Caco-2 (cell line): ENCODE results near the gene PRDM13. TPM values are rescaled to one million over a fixed set of nuclear protein-coding genes. Genes with fewer than 3 reads are reported as not detected.
"Not testable (repeated sequence)": the region's sequence is repeated elsewhere in the genome, so short reads cannot be mapped to it uniquely, and the experiment has no call there.

Experiments used
- BruUV-seq: library from RNA; stranded (reverse); fragments of 400-500 nt; replicated peaks from 2 replicates; lab custom pipeline; 2021; lab: Mats Ljungman, UMichigan
- CTCF ChIA-PET: fragments of 300-600 bp; sonication (Branson Sonifier 250); formaldehyde crosslinking; loops from one replicate; lab custom pipeline; 2022; ENCODE audit warnings: antibody characterized with exemption; lab: Charles Lee
- POLR2A ChIA-PET: fragments of 300-600 bp; sonication (Branson Sonifier 250); formaldehyde crosslinking; loops from one replicate; lab custom pipeline; 2022; ENCODE audit warnings: antibody characterized with exemption; lab: Charles Lee
- DNase-seq, 2 experiments: peaks; one replicate each; pipeline versions ENCODE4 v3.0.0 to v3.0.0-alpha.2; 2020 to 2022
- H3K27me3 ChIP-seq: replicated peaks from 2 replicates; pipeline ENCODE4 v1.6.0; 2011; ENCODE audit warnings: low read length; ENCODE audit not compliant: control insufficient read depth, insufficient read depth
- H3K36me3 ChIP-seq: 2 replicates; pipeline ENCODE4 v1.5.1; 2011; ENCODE audit warnings: low read length; ENCODE audit not compliant: control insufficient read depth, insufficient read depth
- H3K4me1 ChIP-seq: fragments of 250-450 bp; sonication (Bioruptor Pico); 2 replicates; pipeline ENCODE4 v1.5.1; 2020; ENCODE audit warnings: mild to moderate bottlenecking
- H3K4me3 ChIP-seq: 2 replicates; pipeline ENCODE4 v1.5.1; 2011; ENCODE audit warnings: low read depth, mild to moderate bottlenecking, control low read depth, low read length
- H3K9me3 ChIP-seq: fragments of 250-450 bp; sonication (Bioruptor Pico); 2 replicates; pipeline ENCODE4 v1.5.1; 2020; ENCODE audit warnings: mild to moderate bottlenecking, moderate library complexity
- H3K27ac Mint-ChIP-seq: one replicate; pipeline ENCODE4 v1.8.0; 2022; ENCODE audit warnings: mixed read lengths; ENCODE audit not compliant: unreplicated experiment
- H3K27me3 Mint-ChIP-seq: one replicate; pipeline ENCODE4 v1.8.0; 2022; ENCODE audit warnings: mixed read lengths; ENCODE audit not compliant: insufficient read depth, unreplicated experiment
- H3K36me3 Mint-ChIP-seq: one replicate; pipeline ENCODE4 v1.8.0; 2022; ENCODE audit warnings: mild to moderate bottlenecking, mixed read lengths; ENCODE audit not compliant: insufficient read depth, unreplicated experiment
- H3K4me1 Mint-ChIP-seq: one replicate; pipeline ENCODE4 v1.8.0; 2022; ENCODE audit warnings: low read depth, mixed read lengths; ENCODE audit not compliant: unreplicated experiment
- H3K4me3 Mint-ChIP-seq: one replicate; pipeline ENCODE4 v1.8.0; 2022; ENCODE audit warnings: mild to moderate bottlenecking, moderate library complexity, mixed read lengths; ENCODE audit not compliant: unreplicated experiment
- H3K9me3 Mint-ChIP-seq: one replicate; pipeline ENCODE4 v1.8.0; 2022; ENCODE audit warnings: mixed read lengths; ENCODE audit not compliant: unreplicated experiment
- intact Hi-C: fragments of 100-400 bp; cut with micrococcal nuclease; formaldehyde crosslinking; loops from one replicate; pipeline ENCODE4 v1.10.0; 2022; ENCODE audit not compliant: unreplicated experiment
- total RNA-seq: library from RNA; stranded (reverse); gene quantifications from 2 replicates; pipeline ENCODE4 v1.2.3, GENCODE V29; 2022
- TF ChIP-seq, protein P1 (sequence below), 2 experiments: fragments of 200-600 bp in 1 of 2; IDR thresholded peaks; 1 replicate in 1 of 2; 2 replicates in 1 of 2; pipeline versions ENCODE4 v1.5.1 to v1.8.0; 2011 to 2022; ENCODE audit warnings: antibody characterized with exemption in 1 of 2, control low read depth in 1 of 2, inconsistent platforms in 1 of 2, low read depth in 1 of 2, low read length in 1 of 2, mild to moderate bottlenecking in 1 of 2, moderate library complexity in 1 of 2; ENCODE audit not compliant: insufficient read depth in 1 of 2, severe bottlenecking in 1 of 2, unreplicated experiment in 1 of 2

Gene PRDM13
- total RNA-seq, 1 experiment from 2014 or later, result 0.41 TPM

DNA sequence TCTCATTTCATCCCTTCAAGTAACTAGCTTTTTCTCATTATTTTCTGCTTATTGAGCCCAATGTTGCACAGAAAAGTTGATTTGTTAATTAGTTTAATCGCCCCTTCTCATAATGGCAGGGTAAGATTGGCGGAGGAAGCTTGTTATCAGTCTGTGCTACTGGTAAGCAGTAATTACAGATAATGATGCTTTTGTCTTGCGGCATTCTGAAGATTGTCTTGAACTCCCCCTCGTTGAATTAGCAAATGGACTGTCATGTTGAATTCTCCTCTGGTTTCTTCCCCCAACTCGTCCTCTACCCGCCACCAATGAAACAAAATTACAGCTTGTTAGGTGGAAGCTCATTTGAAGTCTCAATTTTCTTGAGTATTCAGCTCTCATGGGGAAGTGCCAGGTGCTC, 39.4 kb downstream of the PRDM13 start:
- peaks cover 5% of the 10 kb centered on the region for H3K27me3 Mint-ChIP-seq

GRCh38 chr6:99650091-99650571, 43.5 kb downstream of the PRDM13 start:
- CTCF ChIA-PET, intact Hi-C loops, H3K36me3 Mint-ChIP-seq, H3K36me3 ChIP-seq, H3K4me1 Mint-ChIP-seq, H3K27me3 Mint-ChIP-seq, H3K9me3 ChIP-seq, DNase-seq, H3K27ac Mint-ChIP-seq, H3K4me1 ChIP-seq, BruUV-seq, H3K4me3 ChIP-seq, H3K27me3 ChIP-seq, POLR2A ChIA-PET, H3K4me3 Mint-ChIP-seq: not testable (repeated sequence)
- H3K9me3 Mint-ChIP-seq, result peaks cover 13% of the 10 kb centered on the region

More for the DNA sequence above, 39.4 kb downstream of the PRDM13 start:
- CTCF ChIA-PET, result no interaction called here
- Mint-ChIP-seq H3K9me3 (no peaks in the 10 kb centered on the region), H3K27ac (no peak overlapping the region), H3K36me3 (no peaks in the 10 kb centered on the region), H3K4me1 (no peaks in the 10 kb centered on the region), H3K4me3 (no peak overlapping the region)
- Histone ChIP-seq H3K27me3 (no peaks in the 10 kb centered on the region), H3K4me3 (no peak overlapping the region), H3K4me1 (no peaks in the 10 kb centered on the region), H3K36me3 (no peaks in the 10 kb centered on the region), H3K9me3 (no peaks in the 10 kb centered on the region)
- intact Hi-C loops, result no loop called here
- TF ChIP-seq, protein P1, sequence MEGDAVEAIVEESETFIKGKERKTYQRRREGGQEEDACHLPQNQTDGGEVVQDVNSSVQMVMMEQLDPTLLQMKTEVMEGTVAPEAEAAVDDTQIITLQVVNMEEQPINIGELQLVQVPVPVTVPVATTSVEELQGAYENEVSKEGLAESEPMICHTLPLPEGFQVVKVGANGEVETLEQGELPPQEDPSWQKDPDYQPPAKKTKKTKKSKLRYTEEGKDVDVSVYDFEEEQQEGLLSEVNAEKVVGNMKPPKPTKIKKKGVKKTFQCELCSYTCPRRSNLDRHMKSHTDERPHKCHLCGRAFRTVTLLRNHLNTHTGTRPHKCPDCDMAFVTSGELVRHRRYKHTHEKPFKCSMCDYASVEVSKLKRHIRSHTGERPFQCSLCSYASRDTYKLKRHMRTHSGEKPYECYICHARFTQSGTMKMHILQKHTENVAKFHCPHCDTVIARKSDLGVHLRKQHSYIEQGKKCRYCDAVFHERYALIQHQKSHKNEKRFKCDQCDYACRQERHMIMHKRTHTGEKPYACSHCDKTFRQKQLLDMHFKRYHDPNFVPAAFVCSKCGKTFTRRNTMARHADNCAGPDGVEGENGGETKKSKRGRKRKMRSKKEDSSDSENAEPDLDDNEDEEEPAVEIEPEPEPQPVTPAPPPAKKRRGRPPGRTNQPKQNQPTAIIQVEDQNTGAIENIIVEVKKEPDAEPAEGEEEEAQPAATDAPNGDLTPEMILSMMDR (IDR thresholded peaks at IDR 0.05; ENCODE audit: insufficient read depth in 1 of 2, low read depth in 1 of 2, low read length in 1 of 2, severe bottlenecking in 1 of 2, unreplicated experiment in 1 of 2), result no peak
- POLR2A ChIA-PET, result no interaction called here
- DNase-seq, result no peak
- no TSS peak for BruUV-seq

DNA sequence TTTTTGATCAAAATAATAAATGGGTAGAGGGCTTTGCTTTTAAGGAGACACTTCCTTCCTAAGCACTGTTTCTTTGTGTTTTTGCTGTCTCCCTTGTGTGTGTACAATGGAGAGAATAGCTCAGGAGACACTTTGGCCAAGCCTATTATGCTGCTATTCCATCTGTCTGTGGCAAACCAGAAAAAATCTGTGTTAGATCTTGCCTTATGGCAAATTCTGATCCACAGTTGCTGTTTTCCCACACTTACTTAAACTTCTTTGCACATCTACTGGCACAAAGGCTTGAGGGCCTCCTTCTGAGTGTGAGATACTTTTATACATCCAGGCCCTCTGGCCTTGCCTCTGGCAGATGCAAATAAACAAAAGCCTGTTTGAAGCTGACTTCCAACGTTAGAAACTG, 53.6 kb downstream of the PRDM13 start:
- TF ChIP-seq, protein P1 (IDR thresholded peaks at IDR 0.05; ENCODE audit: insufficient read depth in 1 of 2, low read depth in 1 of 2, low read length in 1 of 2, severe bottlenecking in 1 of 2, unreplicated experiment in 1 of 2), result no peak
- ChIA-PET CTCF (no interaction called here), POLR2A (no interaction called here)
- no peak overlapping the region for H3K4me3 ChIP-seq
- no peaks in the 10 kb centered on the region for H3K27me3 ChIP-seq
- no peaks in the 10 kb centered on the region for H3K4me1 ChIP-seq
- Mint-ChIP-seq H3K36me3 (no peaks in the 10 kb centered on the region), H3K27ac (no peak overlapping the region), H3K4me3 (no peak overlapping the region), H3K27me3 (peaks cover 7% of the 10 kb centered on the region), H3K4me1 (no peaks in the 10 kb centered on the region), H3K9me3 (no peaks in the 10 kb centered on the region)
- no peaks in the 10 kb centered on the region for H3K36me3 ChIP-seq
- intact Hi-C loops, result no loop called here
- DNase-seq, result no peak
- no TSS peak for BruUV-seq
- H3K9me3 ChIP-seq, result no peaks in the 10 kb centered on the region

GRCh38 chr6:99661870-99662269, 55.2 kb downstream of the PRDM13 start:
- Mint-ChIP-seq H3K36me3 (no peaks in the 10 kb centered on the region), H3K27me3 (peaks cover 7% of the 10 kb centered on the region), H3K4me3 (no peak overlapping the region), H3K27ac (no peak overlapping the region), H3K9me3 (no peaks in the 10 kb centered on the region), H3K4me1 (no peaks in the 10 kb centered on the region)
- no peaks in the 10 kb centered on the region for H3K9me3 ChIP-seq
- intact Hi-C loops, result no loop called here
- CTCF ChIA-PET, result no interaction called here
- no peaks in the 10 kb centered on the region for H3K4me1 ChIP-seq
- H3K4me3 ChIP-seq, result no peak overlapping the region
- DNase-seq, result no peak
- TF ChIP-seq, protein P1 (IDR thresholded peaks at IDR 0.05; ENCODE audit: insufficient read depth in 1 of 2, low read depth in 1 of 2, low read length in 1 of 2, severe bottlenecking in 1 of 2, unreplicated experiment in 1 of 2), result no peak
- no peaks in the 10 kb centered on the region for H3K36me3 ChIP-seq
- POLR2A ChIA-PET, result no interaction called here
- H3K27me3 ChIP-seq, result no peaks in the 10 kb centered on the region
- no TSS peak for BruUV-seq
